IMR-90 (cell line): ENCODE measurements around the gene HES4. TPM values are rescaled to one million over a fixed set of nuclear protein-coding genes. Genes with fewer than 3 reads are reported as not detected.

ENCODE experiments used
- ATAC-seq: fragments of 200-7000 bp; cut with Tn5 transposase; 2 replicates; pipeline ENCODE4 v1.9.1; 2020; ENCODE audit warnings: low read depth, mild to moderate bottlenecking, moderate library complexity
- BruUV-seq: library from RNA; stranded (reverse); fragments of 400-500 nt; replicated peaks from 2 replicates; lab custom pipeline; 2021; lab: Mats Ljungman, UMichigan
- CTCF ChIA-PET: fragments of 300-600 bp; formaldehyde crosslinking; extraction: SDS; loops from one replicate; lab custom pipeline; 2021; ENCODE audit warnings: antibody characterized with exemption; lab: Yijun Ruan, JAX
- POLR2A ChIA-PET: fragments of 300-600 bp; sonication (Branson Sonifier 250); formaldehyde crosslinking; loops from one replicate; lab custom pipeline; 2022; ENCODE audit warnings: antibody characterized with exemption; ENCODE audit not compliant: unreplicated experiment; lab: Charles Lee
- DNase-seq: peaks from one replicate; pipeline ENCODE4 v3.0.0; 2013
- H2AFZ ChIP-seq: replicated peaks from 2 replicates; pipeline ENCODE3; 2013; ENCODE audit warnings: low read length, mild to moderate bottlenecking; ENCODE audit not compliant: poor library complexity
- H2AK5ac ChIP-seq: 2 replicates; pipeline ENCODE4 v1.6.1; 2013; ENCODE audit warnings: low read depth, low read length, inconsistent platforms
- H2AK9ac ChIP-seq: replicated peaks from 2 replicates; pipeline ENCODE3; 2013; ENCODE audit warnings: mild to moderate bottlenecking, low read depth, low read length, moderate library complexity; ENCODE audit not compliant: poor library complexity
- H2BK120ac ChIP-seq: 2 replicates; pipeline ENCODE4 v1.6.1; 2013; ENCODE audit warnings: low read depth, low read length, inconsistent platforms
- H2BK15ac ChIP-seq: 3 replicates; pipeline ENCODE4 v1.6.1; 2013; ENCODE audit warnings: low read depth, low read length, inconsistent platforms
- H2BK20ac ChIP-seq: 2 replicates; pipeline ENCODE4 v1.6.1; 2013; ENCODE audit warnings: low read depth, mild to moderate bottlenecking, inconsistent platforms, low read length, moderate library complexity
- H2BK5ac ChIP-seq: 2 replicates; pipeline ENCODE4 v1.6.1; 2013; ENCODE audit warnings: mild to moderate bottlenecking, low read depth, low read length, inconsistent platforms; ENCODE audit not compliant: poor library complexity, severe bottlenecking
- H3K14ac ChIP-seq: replicated peaks from 2 replicates; pipeline ENCODE4 v1.6.1; 2013; ENCODE audit warnings: low read depth, low read length, inconsistent platforms
- H3K18ac ChIP-seq: 2 replicates; pipeline ENCODE4 v1.6.1; 2013; ENCODE audit warnings: low read depth, low read length, control low read depth
- H3K23ac ChIP-seq: 2 replicates; pipeline ENCODE4 v1.6.1; 2013; ENCODE audit warnings: low read depth, low read length, inconsistent platforms
- H3K27ac ChIP-seq: 2 replicates; pipeline ENCODE4 v1.5.1; 2013; ENCODE audit warnings: mild to moderate bottlenecking, control low read depth, low read length; ENCODE audit not compliant: insufficient read depth
- H3K27me3 ChIP-seq: 2 replicates; pipeline ENCODE4 v1.6.1; 2013; ENCODE audit warnings: low read length; ENCODE audit not compliant: control insufficient read depth, insufficient read depth
- H3K36me3 ChIP-seq: 2 replicates; pipeline ENCODE4 v1.6.1; 2013; ENCODE audit warnings: low read length, mixed read lengths; ENCODE audit not compliant: control insufficient read depth, insufficient read depth
- H3K4ac ChIP-seq: 2 replicates; pipeline ENCODE4 v1.6.1; 2013; ENCODE audit warnings: low read depth, low read length, inconsistent platforms
- H3K4me1 ChIP-seq: 2 replicates; pipeline ENCODE4 v1.6.1; 2013; ENCODE audit warnings: low read length, mixed read lengths; ENCODE audit not compliant: control insufficient read depth, insufficient read depth
- H3K4me2 ChIP-seq: 2 replicates; pipeline ENCODE4 v1.6.1; 2013; ENCODE audit warnings: low read depth, mild to moderate bottlenecking, control low read depth, low read length, moderate library complexity
- H3K4me3 ChIP-seq: 2 replicates; pipeline ENCODE4 v1.5.1; 2013; ENCODE audit warnings: low read depth, mild to moderate bottlenecking, control low read depth, low read length, moderate library complexity; ENCODE audit not compliant: insufficient read depth
- H3K56ac ChIP-seq: 2 replicates; pipeline ENCODE4 v1.6.1; 2013; ENCODE audit warnings: low read length, inconsistent platforms; ENCODE audit not compliant: insufficient read depth; ENCODE audit errors: extremely low read depth
- H3K79me1 ChIP-seq, 2 experiments: 2 replicates each; pipeline ENCODE4 v1.6.1; 2013; ENCODE audit warnings: low read length in 2 of 2, inconsistent platforms in 1 of 2, low read depth in 1 of 2
- H3K9ac ChIP-seq: 2 replicates; pipeline ENCODE4 v1.6.1; 2013; ENCODE audit warnings: low read depth, low read length, control low read depth
- H3K9me1 ChIP-seq: 2 replicates; pipeline ENCODE4 v1.6.1; 2013; ENCODE audit warnings: low read length, inconsistent platforms; ENCODE audit not compliant: insufficient read depth
- H3K9me3 ChIP-seq: 2 replicates; pipeline ENCODE4 v1.6.1; 2013; ENCODE audit warnings: low read length; ENCODE audit not compliant: control insufficient read depth, insufficient read depth
- H4K20me1 ChIP-seq: 2 replicates; pipeline ENCODE4 v1.6.1; 2013; ENCODE audit warnings: low read length, inconsistent platforms; ENCODE audit not compliant: insufficient read depth
- H4K5ac ChIP-seq: 2 replicates; pipeline ENCODE4 v1.6.1; 2013; ENCODE audit warnings: mild to moderate bottlenecking, low read depth, low read length, control low read depth
- H4K8ac ChIP-seq, 2 experiments: 2 replicates each; pipeline ENCODE4 v1.6.1; 2013; ENCODE audit warnings: low read depth in 2 of 2, low read length in 2 of 2, control low read depth in 1 of 2, inconsistent platforms in 1 of 2
- H4K91ac ChIP-seq: 2 replicates; pipeline ENCODE4 v1.6.1; 2013; ENCODE audit warnings: low read depth, low read length, inconsistent platforms; ENCODE audit not compliant: insufficient read depth
- MAZ ChIP-seq: IDR thresholded peaks from 2 replicates; pipeline ENCODE4 v1.6.1; 2012; ENCODE audit warnings: low read depth, mild to moderate bottlenecking, low read length, improper control_type of control experiment, moderate library complexity, borderline replicate concordance
- MXI1 ChIP-seq: IDR thresholded peaks from 2 replicates; pipeline ENCODE4 v1.6.1; 2012; ENCODE audit warnings: low read depth, mild to moderate bottlenecking, low read length, moderate library complexity, borderline replicate concordance
- RAD21 ChIP-seq: IDR thresholded peaks from 2 replicates; pipeline ENCODE4 v1.6.1; 2012; ENCODE audit warnings: low read length, improper control_type of control experiment
- WGBS, 2 experiments: methylation state at CpG; one replicate each; pipeline versions ENCODE4 v1.1.5 to v1.1.7; 2013; ENCODE audit warnings: missing lambda C conversion rate in 2 of 2; ENCODE audit not compliant: insufficient read length in 1 of 2; ENCODE audit errors: extremely low coverage in 2 of 2; 5-methylcytosine and 5-hydroxymethylcytosine counted together
- dilution Hi-C: fragments of 300-500 bp; cut with HindIII; formaldehyde crosslinking; loops from one replicate; pipeline ENCODE4 v1.14.3; 2018; ENCODE audit warnings: low sequenced_read_pairs; ENCODE audit not compliant: unreplicated experiment
- in situ Hi-C: fragments of 300-500 bp; cut with MboI; formaldehyde crosslinking; loops from 3 replicates; pipeline ENCODE4 v1.14.3; 2019; ENCODE audit warnings: low sequenced_read_pairs, inconsistent platforms, mixed read lengths
- intact Hi-C: fragments of 100-400 bp; cut with micrococcal nuclease; formaldehyde crosslinking; loops from 2 replicates; pipeline ENCODE4 v1.10.0; 2022
- polyA plus RNA-seq, 3 experiments: library from polyadenylated mRNA; depleted of rRNA; stranded (reverse); fragments of >200 nt; gene quantifications; 2 replicates each; pipeline ENCODE4 v1.2.3, GENCODE V29; 2012; ENCODE audit warnings: low replicate concordance in 1 of 3
- total RNA-seq: library from RNA; depleted of rRNA; stranded (reverse); fragments of >200 nt; gene quantifications from 2 replicates; pipeline ENCODE4 v1.2.3, GENCODE V29; 2012
- TF ChIP-seq, protein P1 (sequence below): fragments of 150-350 bp; IDR thresholded peaks from 2 replicates; pipeline ENCODE4 v1.6.1; 2017; ENCODE audit warnings: mild to moderate bottlenecking, antibody characterized with exemption, low read length, low read depth

Gene HES4
- total and polyA plus RNA-seq, 2 of the 4 experiments (the other 2 are of a cell fraction) = 1.4 to 11.7 TPM

GRCh38 chr1:1041092-1041523 is 41.2 kb upstream of the HES4 start:
- Histone ChIP-seq H3K27ac (no peak overlapping the region), H2AFZ (peak overlapping the region; percentile 78), H2BK5ac (no peak overlapping the region), H2AK9ac (peak overlapping the region; percentile 42), H3K4me1 (peaks cover 7% of the 10 kb centered on the region), H3K9me1 (0 out of 2 replicates have a peak, but pooled peaks cover 5% of the 10 kb centered on the region), H2AK5ac (no peak overlapping the region; the same call in 1 of the 2 replicates), H3K4ac (no peak overlapping the region), H4K91ac (no peak overlapping the region), H2BK120ac (no peak overlapping the region), H3K14ac (no peak overlapping the region), H3K23ac (no peak overlapping the region), H3K18ac (no peak overlapping the region), H3K9ac (no peak overlapping the region), H3K9me3 (no peaks in the 10 kb centered on the region), H3K27me3 (no peaks in the 10 kb centered on the region), H3K4me2 (0 out of 2 replicates have a peak overlapping the region, but pooled peaks have one; percentile 40), H3K36me3 (peaks cover 45% of the 10 kb centered on the region), H2BK20ac (no peak overlapping the region), H4K20me1 (peaks cover 56% of the 10 kb centered on the region), H3K56ac (no peak overlapping the region), H2BK15ac (no peak overlapping the region), H4K8ac (no peak overlapping the region), H3K79me1 (peaks cover 9 to 34% of the 10 kb centered on the region in 2 experiments), H4K5ac (no peak overlapping the region), H3K4me3 (no peak overlapping the region)
- no peak; the same call in 1 of the 2 replicates for ATAC-seq
- intact Hi-C loops (loop anchor here (2.0 kb wide), 1 partner anchor 28 kb away; the partner anchor contains the start of gene ISG15), dilution Hi-C loops (no loop called here), in situ Hi-C loops (no loop called here)
- BruUV-seq = TSS peak; percentile 76
- no peak for DNase-seq
- 50% methylated on average over 50 of the region's 60 CpGs; no CpG with 5 or more reads in 1 of the 2 experiments for WGBS, 2 experiments
- TF ChIP-seq, protein P1, sequence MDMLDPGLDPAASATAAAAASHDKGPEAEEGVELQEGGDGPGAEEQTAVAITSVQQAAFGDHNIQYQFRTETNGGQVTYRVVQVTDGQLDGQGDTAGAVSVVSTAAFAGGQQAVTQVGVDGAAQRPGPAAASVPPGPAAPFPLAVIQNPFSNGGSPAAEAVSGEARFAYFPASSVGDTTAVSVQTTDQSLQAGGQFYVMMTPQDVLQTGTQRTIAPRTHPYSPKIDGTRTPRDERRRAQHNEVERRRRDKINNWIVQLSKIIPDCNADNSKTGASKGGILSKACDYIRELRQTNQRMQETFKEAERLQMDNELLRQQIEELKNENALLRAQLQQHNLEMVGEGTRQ = no peak
- TF ChIP-seq MXI1 = no peak
- TF ChIP-seq MAZ = no peak
- no peak for TF ChIP-seq RAD21
- CTCF ChIA-PET = no interaction called here
- POLR2A ChIA-PET = no interaction called here
